Measurements from ENCODE around the gene CLEC4D. TPM values are rescaled to one million over a fixed set of nuclear protein-coding genes. Genes with fewer than 3 reads are reported as not detected.

The CLEC4D gene
- total and polyA plus RNA-seq, 2 experiments from 2014 or later: 0.24 to 0.90 TPM

DNA sequence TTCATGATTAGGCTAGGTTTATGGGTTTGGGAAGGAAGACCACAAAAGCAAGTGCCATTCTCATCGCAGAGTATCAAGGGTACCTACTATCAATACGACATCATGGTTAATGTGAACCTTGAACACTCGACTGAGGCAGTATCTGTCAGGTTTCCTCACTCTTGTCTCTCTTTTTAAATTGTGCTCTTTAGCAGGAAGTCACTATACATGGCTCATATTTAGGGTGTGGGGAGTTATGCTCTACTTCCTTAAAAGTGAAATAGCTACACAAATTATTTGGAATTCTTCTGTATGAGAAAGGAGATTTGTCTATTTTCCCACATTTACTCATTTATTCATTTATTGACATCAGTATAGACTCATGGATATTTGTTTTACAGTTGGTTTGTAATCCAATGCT, 33.3 kb downstream of the CLEC4D start:
- TF ChIP-seq POLR2AphosphoS5 (IDR thresholded peaks at IDR 0.05; ENCODE audit: low read depth) (no peak), JUNB (IDR thresholded peaks at IDR 0.05; ENCODE audit: unreplicated experiment) (no peak), EZH2phosphoT487 (IDR thresholded peaks at IDR 0.05; ENCODE audit: unreplicated experiment) (no peak)
- TF ChIP-seq, protein P1, sequence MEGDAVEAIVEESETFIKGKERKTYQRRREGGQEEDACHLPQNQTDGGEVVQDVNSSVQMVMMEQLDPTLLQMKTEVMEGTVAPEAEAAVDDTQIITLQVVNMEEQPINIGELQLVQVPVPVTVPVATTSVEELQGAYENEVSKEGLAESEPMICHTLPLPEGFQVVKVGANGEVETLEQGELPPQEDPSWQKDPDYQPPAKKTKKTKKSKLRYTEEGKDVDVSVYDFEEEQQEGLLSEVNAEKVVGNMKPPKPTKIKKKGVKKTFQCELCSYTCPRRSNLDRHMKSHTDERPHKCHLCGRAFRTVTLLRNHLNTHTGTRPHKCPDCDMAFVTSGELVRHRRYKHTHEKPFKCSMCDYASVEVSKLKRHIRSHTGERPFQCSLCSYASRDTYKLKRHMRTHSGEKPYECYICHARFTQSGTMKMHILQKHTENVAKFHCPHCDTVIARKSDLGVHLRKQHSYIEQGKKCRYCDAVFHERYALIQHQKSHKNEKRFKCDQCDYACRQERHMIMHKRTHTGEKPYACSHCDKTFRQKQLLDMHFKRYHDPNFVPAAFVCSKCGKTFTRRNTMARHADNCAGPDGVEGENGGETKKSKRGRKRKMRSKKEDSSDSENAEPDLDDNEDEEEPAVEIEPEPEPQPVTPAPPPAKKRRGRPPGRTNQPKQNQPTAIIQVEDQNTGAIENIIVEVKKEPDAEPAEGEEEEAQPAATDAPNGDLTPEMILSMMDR (conservative IDR thresholded peaks at IDR 0.05; ENCODE audit: low read depth in 2 of 2): no peak
- H2AFZ ChIP-seq: no peak overlapping the region
- Mint-ChIP-seq H3K27ac (no peak overlapping the region), H3K27me3 (ENCODE audit: insufficient read depth, low read depth, poor library complexity) (no peaks in the 10 kb centered on the region), H3K9me3 (no peaks in the 10 kb centered on the region), H3K4me1 (no peaks in the 10 kb centered on the region), H3K4me3 (no peak overlapping the region), H3K36me3 (ENCODE audit: low read depth) (no peaks in the 10 kb centered on the region)
- H3K9me2 ChIP-seq (ENCODE audit: insufficient read depth): no peaks in the 10 kb centered on the region
- H3F3A ChIP-seq (replicated peaks; ENCODE audit: low read depth): no peaks in the 10 kb centered on the region
- H3K27me3 ChIP-seq (ENCODE audit: insufficient read depth): no peaks in the 10 kb centered on the region
- no peaks in the 10 kb centered on the region for H4K20me1 ChIP-seq (replicated peaks; ENCODE audit: insufficient read depth)
- no peak overlapping the region for H3K4me2 ChIP-seq
- ATAC-seq: no peak
- no peaks in the 10 kb centered on the region for H3K79me2 ChIP-seq (replicated peaks; ENCODE audit: insufficient read depth)
- H3K27ac ChIP-seq (ENCODE audit: low read depth): no peak overlapping the region
- no peaks in the 10 kb centered on the region for H3K4me1 ChIP-seq (ENCODE audit: insufficient read depth)
- no peak for DNase-seq (ENCODE audit: low spot score)
- no peak overlapping the region for H3K4me3 ChIP-seq
- no peaks in the 10 kb centered on the region for H3K36me3 ChIP-seq (ENCODE audit: insufficient read depth)

DNA sequence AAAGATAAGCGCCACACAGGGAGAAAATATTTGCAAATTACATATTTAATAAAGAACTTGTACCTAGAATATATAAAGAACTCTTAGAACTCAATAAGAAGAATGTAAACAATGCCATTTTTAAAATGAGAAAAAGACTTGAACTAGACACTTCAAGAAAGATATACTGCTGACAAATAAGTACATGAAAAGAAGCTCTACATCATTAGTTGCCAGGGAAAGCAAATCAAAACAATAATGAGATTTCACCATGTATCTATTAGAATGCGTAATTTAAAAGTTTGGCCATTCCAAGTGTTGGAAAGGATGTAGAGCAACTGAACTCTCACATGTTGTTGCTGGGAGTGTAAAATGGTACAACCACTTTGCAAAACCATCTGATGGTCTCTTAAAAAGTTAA, 34.3 kb downstream of the CLEC4D start:
- no peak overlapping the region for H3K27ac Mint-ChIP-seq
- H3K9me2 ChIP-seq (ENCODE audit: insufficient read depth): no peaks in the 10 kb centered on the region
- no peaks in the 10 kb centered on the region for H3F3A ChIP-seq (replicated peaks; ENCODE audit: low read depth)
- no peak overlapping the region for H3K4me3 Mint-ChIP-seq
- no peaks in the 10 kb centered on the region for H3K79me2 ChIP-seq (replicated peaks; ENCODE audit: insufficient read depth)
- H3K9me3 Mint-ChIP-seq: no peaks in the 10 kb centered on the region
- no peak overlapping the region for H3K4me3 ChIP-seq
- no peak overlapping the region for H2AFZ ChIP-seq
- no peak overlapping the region for H3K4me2 ChIP-seq
- no peak overlapping the region for H3K27ac ChIP-seq (ENCODE audit: low read depth)
- no peaks in the 10 kb centered on the region for H4K20me1 ChIP-seq (replicated peaks; ENCODE audit: insufficient read depth)
- DNase-seq (ENCODE audit: low spot score) (no peak), ATAC-seq (no peak)
- no peaks in the 10 kb centered on the region for H3K4me1 Mint-ChIP-seq
- no peaks in the 10 kb centered on the region for H3K4me1 ChIP-seq (ENCODE audit: insufficient read depth)
- no peaks in the 10 kb centered on the region for H3K27me3 Mint-ChIP-seq (ENCODE audit: insufficient read depth, low read depth, poor library complexity)
- H3K27me3 ChIP-seq (ENCODE audit: insufficient read depth): no peaks in the 10 kb centered on the region
- no peaks in the 10 kb centered on the region for H3K36me3 Mint-ChIP-seq (ENCODE audit: low read depth)
- H3K36me3 ChIP-seq (ENCODE audit: insufficient read depth): no peaks in the 10 kb centered on the region
- TF ChIP-seq JUNB (IDR thresholded peaks at IDR 0.05; ENCODE audit: unreplicated experiment) (no peak), CREB1 (CRISPR knock-in tag; IDR thresholded peaks at IDR 0.05; ENCODE audit: low read depth) (no peak), NANOG (IDR thresholded peaks at IDR 0.05; ENCODE audit: borderline replicate concordance) (no peak), EZH2phosphoT487 (IDR thresholded peaks at IDR 0.05; ENCODE audit: unreplicated experiment) (no peak), POLR2AphosphoS5 (IDR thresholded peaks at IDR 0.05; ENCODE audit: low read depth) (no peak), ZNF114 (CRISPR knock-in tag; IDR thresholded peaks at IDR 0.05) (no peak)
- TF ChIP-seq, protein P1 (conservative IDR thresholded peaks at IDR 0.05; ENCODE audit: low read depth in 2 of 2): no peak
- TF ChIP-seq, protein P2, sequence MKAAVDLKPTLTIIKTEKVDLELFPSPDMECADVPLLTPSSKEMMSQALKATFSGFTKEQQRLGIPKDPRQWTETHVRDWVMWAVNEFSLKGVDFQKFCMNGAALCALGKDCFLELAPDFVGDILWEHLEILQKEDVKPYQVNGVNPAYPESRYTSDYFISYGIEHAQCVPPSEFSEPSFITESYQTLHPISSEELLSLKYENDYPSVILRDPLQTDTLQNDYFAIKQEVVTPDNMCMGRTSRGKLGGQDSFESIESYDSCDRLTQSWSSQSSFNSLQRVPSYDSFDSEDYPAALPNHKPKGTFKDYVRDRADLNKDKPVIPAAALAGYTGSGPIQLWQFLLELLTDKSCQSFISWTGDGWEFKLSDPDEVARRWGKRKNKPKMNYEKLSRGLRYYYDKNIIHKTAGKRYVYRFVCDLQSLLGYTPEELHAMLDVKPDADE (IDR thresholded peaks at IDR 0.05): no peak
- TF ChIP-seq, protein P3, sequence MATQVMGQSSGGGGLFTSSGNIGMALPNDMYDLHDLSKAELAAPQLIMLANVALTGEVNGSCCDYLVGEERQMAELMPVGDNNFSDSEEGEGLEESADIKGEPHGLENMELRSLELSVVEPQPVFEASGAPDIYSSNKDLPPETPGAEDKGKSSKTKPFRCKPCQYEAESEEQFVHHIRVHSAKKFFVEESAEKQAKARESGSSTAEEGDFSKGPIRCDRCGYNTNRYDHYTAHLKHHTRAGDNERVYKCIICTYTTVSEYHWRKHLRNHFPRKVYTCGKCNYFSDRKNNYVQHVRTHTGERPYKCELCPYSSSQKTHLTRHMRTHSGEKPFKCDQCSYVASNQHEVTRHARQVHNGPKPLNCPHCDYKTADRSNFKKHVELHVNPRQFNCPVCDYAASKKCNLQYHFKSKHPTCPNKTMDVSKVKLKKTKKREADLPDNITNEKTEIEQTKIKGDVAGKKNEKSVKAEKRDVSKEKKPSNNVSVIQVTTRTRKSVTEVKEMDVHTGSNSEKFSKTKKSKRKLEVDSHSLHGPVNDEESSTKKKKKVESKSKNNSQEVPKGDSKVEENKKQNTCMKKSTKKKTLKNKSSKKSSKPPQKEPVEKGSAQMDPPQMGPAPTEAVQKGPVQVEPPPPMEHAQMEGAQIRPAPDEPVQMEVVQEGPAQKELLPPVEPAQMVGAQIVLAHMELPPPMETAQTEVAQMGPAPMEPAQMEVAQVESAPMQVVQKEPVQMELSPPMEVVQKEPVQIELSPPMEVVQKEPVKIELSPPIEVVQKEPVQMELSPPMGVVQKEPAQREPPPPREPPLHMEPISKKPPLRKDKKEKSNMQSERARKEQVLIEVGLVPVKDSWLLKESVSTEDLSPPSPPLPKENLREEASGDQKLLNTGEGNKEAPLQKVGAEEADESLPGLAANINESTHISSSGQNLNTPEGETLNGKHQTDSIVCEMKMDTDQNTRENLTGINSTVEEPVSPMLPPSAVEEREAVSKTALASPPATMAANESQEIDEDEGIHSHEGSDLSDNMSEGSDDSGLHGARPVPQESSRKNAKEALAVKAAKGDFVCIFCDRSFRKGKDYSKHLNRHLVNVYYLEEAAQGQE (IDR thresholded peaks at IDR 0.05; ENCODE audit: unreplicated experiment): no peak

Data from GM23338 (cell line).